Prostate gland (tissue), 2 donors: ENCODE measurements around the gene ABLIM1. TPM values are rescaled to one million over a fixed set of nuclear protein-coding genes. Genes with fewer than 3 reads are reported as not detected.

Experiments used
- DNase-seq: peaks from one replicate; pipeline ENCODE4 v3.0.0-alpha.2; 2019; ENCODE audit warnings: low spot score
- H3K27ac ChIP-seq, 2 donors: fragments of 200-600 bp; sonication (generic); 2 replicates each; pipeline ENCODE4 v1.5.1; 2017 to 2019
- H3K27me3 ChIP-seq: fragments of 200-600 bp; sonication (generic); replicated peaks from 2 replicates; pipeline ENCODE4 v1.5.1; 2019; ENCODE audit not compliant: insufficient read depth
- H3K36me3 ChIP-seq, 2 donors: fragments of 200-600 bp; sonication (generic); 1 replicate in 1 of 2; 2 replicates in 1 of 2; pipeline versions ENCODE4 v1.5.1 to v1.8.1; 2017 to 2019
- H3K4me1 ChIP-seq: fragments of 200-600 bp; sonication (generic); replicated peaks from 2 replicates; pipeline ENCODE4 v1.5.1; 2019
- H3K4me3 ChIP-seq, 2 donors: fragments of 200-600 bp; sonication (generic); 2 replicates each; pipeline ENCODE4 v1.5.1; 2017 to 2019
- H3K9me3 ChIP-seq: fragments of 200-600 bp; sonication (generic); 2 replicates; pipeline ENCODE4 v1.5.1; 2017
- CTCF ChIP-seq, 4 experiments: fragments of 200-600 bp in 2 of 4; fragments of 450-650 bp in 2 of 4; sonication (generic) in 2 of 4; IDR thresholded peaks; 1 replicate in 3 of 4; 2 replicates in 1 of 4; pipeline ENCODE4 v1.5.1; 2016 to 2019; ENCODE audit warnings: antibody characterized with exemption in 4 of 4, mild to moderate bottlenecking in 2 of 4, moderate library complexity in 2 of 4
- POLR2A ChIP-seq: fragments of 450-650 bp; IDR thresholded peaks from one replicate; pipeline ENCODE4 v1.6.1; 2016; ENCODE audit warnings: antibody characterized with exemption, mild to moderate bottlenecking
- POLR2AphosphoS5 ChIP-seq: sonication (generic); formaldehyde crosslinking; IDR thresholded peaks from one replicate; pipeline ENCODE4 v1.6.1; 2017; ENCODE audit warnings: antibody characterized with exemption
- WGBS: methylation state at CpG from one replicate; pipeline ENCODE4 v1.1.5; 2018; 5-methylcytosine and 5-hydroxymethylcytosine counted together
- intact Hi-C: fragments of 100-400 bp; cut with DNase I; formaldehyde crosslinking; loops from one replicate; pipeline ENCODE4 v1.14.2; 2022
- total RNA-seq, 2 donors: library from RNA; depleted of rRNA; stranded (reverse); fragments of >200 nt; gene quantifications; one replicate each; pipeline ENCODE4 v1.1.0, GENCODE V29; 2016

The ABLIM1 gene
- total RNA-seq, 2 donors from 2014 or later: 43.9 to 138 TPM

- DNase-seq: no peak
- no peaks in the 10 kb centered on the region for H3K27me3 ChIP-seq
- no peaks in the 10 kb centered on the region for H3K9me3 ChIP-seq
- peak overlapping the region; percentile 26 to 34 for H3K4me3 ChIP-seq
- 28% methylated on average over 8 of the region's 8 CpGs for WGBS
- peak overlapping the region; percentile 52 to 74 for H3K27ac ChIP-seq
- TF ChIP-seq POLR2A (no peak), POLR2AphosphoS5 (peak; percentile 27)
- no peaks in the 10 kb centered on the region for H3K4me1 ChIP-seq
- intact Hi-C loops: loop anchor here (5.0 kb wide), 1 partner anchor 43 kb away; no protein-coding TSS in a partner anchor
- no peaks in the 10 kb centered on the region for H3K36me3 ChIP-seq
Observed at GRCh38 chr10:114525368-114525949, 132.6 kb downstream of the ABLIM1 start.

- H3K27me3 ChIP-seq: no peaks in the 10 kb centered on the region
- no peak for DNase-seq
Observed at GRCh38 chr10:114523876-114524275, 134.2 kb downstream of the ABLIM1 start.

DNA sequence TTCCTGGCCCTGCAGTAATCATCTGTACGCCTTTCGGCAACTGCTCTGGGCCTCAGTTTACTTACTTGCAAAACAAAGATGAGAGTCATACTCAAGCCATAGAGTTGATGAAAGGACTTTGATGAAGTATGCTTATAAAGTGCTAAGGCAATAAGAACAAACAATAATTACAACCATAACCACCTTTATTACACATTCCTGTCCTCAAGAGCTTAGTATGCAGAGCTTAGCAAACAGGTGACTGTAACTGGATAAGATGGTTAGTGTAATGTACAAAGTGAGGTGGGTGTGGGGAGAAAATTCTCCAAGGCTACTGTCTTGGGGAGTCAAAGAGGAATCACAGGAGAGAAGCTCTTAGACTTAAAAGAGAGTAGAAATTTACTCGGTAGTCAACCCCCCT is 136.8 kb downstream of the ABLIM1 start:
- intact Hi-C loops: no loop called here
- Histone ChIP-seq H3K4me1 (no peaks in the 10 kb centered on the region), H3K27me3 (no peaks in the 10 kb centered on the region), H3K27ac (no peak overlapping the region), H3K36me3 (no peaks in the 10 kb centered on the region), H3K9me3 (no peaks in the 10 kb centered on the region), H3K4me3 (no peak overlapping the region)
- WGBS: 85% methylated on average over 3 of the region's 3 CpGs
- TF ChIP-seq POLR2AphosphoS5: no peak
- TF ChIP-seq CTCF (IDR thresholded peaks at IDR 0.05): no peak
- no peak for DNase-seq

More at GRCh38 chr10:114523876-114524275, 134.2 kb downstream of the ABLIM1 start:
- H3K36me3 ChIP-seq: no peaks in the 10 kb centered on the region
- intact Hi-C loops: no loop called here
- WGBS: 79% methylated on average over 3 of the region's 3 CpGs
- H3K27ac ChIP-seq: no peak overlapping the region
- TF ChIP-seq POLR2A: no peak
- no peak for TF ChIP-seq CTCF (IDR thresholded peaks at IDR 0.05)
- no peak for TF ChIP-seq POLR2AphosphoS5
- H3K4me1 ChIP-seq: no peaks in the 10 kb centered on the region
- no peak overlapping the region for H3K4me3 ChIP-seq
- H3K9me3 ChIP-seq: no peaks in the 10 kb centered on the region

DNA sequence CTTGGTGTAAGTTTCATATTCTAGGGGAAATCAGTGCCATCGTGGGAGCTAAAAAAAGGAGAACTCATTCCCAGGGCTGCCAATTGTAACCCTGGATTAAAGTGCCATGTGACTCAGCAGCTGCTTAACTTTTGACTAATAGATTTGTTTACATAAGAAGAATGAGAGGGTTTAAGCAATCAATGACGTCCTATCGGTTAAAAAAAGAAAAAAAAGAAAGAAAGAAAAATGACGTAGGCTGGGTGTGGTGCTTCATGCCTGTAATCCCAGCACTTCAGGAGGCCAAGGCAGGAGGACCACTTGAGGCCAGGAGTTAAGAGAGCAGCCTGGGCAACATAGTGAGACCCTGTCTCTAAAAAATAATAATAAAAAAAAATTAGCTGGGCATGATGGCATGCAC is 137.6 kb downstream of the ABLIM1 start:
- H3K4me3 ChIP-seq: no peak overlapping the region
- no peaks in the 10 kb centered on the region for H3K9me3 ChIP-seq
- H3K27ac ChIP-seq: peak overlapping the region in 1 of 2 donors; percentile 31
- no peak for TF ChIP-seq POLR2AphosphoS5
- no peak for TF ChIP-seq CTCF (IDR thresholded peaks at IDR 0.05)
- TF ChIP-seq POLR2A: no peak
- no peaks in the 10 kb centered on the region for H3K4me1 ChIP-seq
- no peaks in the 10 kb centered on the region for H3K27me3 ChIP-seq
- no peaks in the 10 kb centered on the region for H3K36me3 ChIP-seq
- DNase-seq: no peak
- intact Hi-C loops: no loop called here
- WGBS: 47% methylated on average over 4 of the region's 4 CpGs

GRCh38 chr10:114519756-114520293 is 138.2 kb downstream of the ABLIM1 start:
- WGBS: 46% methylated on average over 2 of the region's 2 CpGs
- H3K4me3 ChIP-seq: no peak overlapping the region
- H3K9me3 ChIP-seq: no peaks in the 10 kb centered on the region
- no peaks in the 10 kb centered on the region for H3K4me1 ChIP-seq
- peak overlapping the region; percentile 3 to 31 for H3K27ac ChIP-seq
- no peak for DNase-seq
- no peak for TF ChIP-seq POLR2AphosphoS5
- TF ChIP-seq CTCF (IDR thresholded peaks at IDR 0.05): no peak
- no peak for TF ChIP-seq POLR2A
- H3K36me3 ChIP-seq: no peaks in the 10 kb centered on the region
- intact Hi-C loops: no loop called here
- H3K27me3 ChIP-seq: no peaks in the 10 kb centered on the region
